Type B pancreatic cell (in vitro differentiated cells): ENCODE data around the gene THADA. TPM values are rescaled to one million over a fixed set of nuclear protein-coding genes. Genes with fewer than 3 reads are reported as not detected.
"Not testable (repeated sequence)": the region's sequence is repeated elsewhere in the genome, so short reads cannot be mapped to it uniquely, and the experiment has no call there.

Source experiments
- DNase-seq: peaks from one replicate; pipeline ENCODE4 v3.0.0; 2021; ENCODE audit warnings: mixed read lengths; ENCODE audit not compliant: unreplicated experiment; ENCODE audit errors: extremely low spot score
- H3K27ac Mint-ChIP-seq: 2 replicates; pipeline ENCODE4 v1.8.0; 2021; ENCODE audit warnings: mild to moderate bottlenecking, mixed read lengths
- H3K27me3 Mint-ChIP-seq: 2 replicates; pipeline ENCODE4 v1.8.0; 2021; ENCODE audit warnings: mixed read lengths
- H3K36me3 Mint-ChIP-seq: 2 replicates; pipeline ENCODE4 v1.8.0; 2021; ENCODE audit warnings: mixed read lengths
- H3K4me1 Mint-ChIP-seq: one replicate; pipeline ENCODE4 v1.8.0; 2021; ENCODE audit warnings: mixed read lengths; ENCODE audit not compliant: unreplicated experiment
- H3K4me3 Mint-ChIP-seq: 2 replicates; pipeline ENCODE4 v1.8.0; 2021; ENCODE audit warnings: mild to moderate bottlenecking, mixed read lengths
- H3K9me3 Mint-ChIP-seq: 2 replicates; pipeline ENCODE4 v1.8.0; 2021; ENCODE audit warnings: mixed read lengths
- CTCF ChIP-seq: fragments of 200-600 bp; sonication (generic); conservative IDR thresholded peaks from 2 replicates; pipeline ENCODE4 v1.5.0; 2021; ENCODE audit warnings: antibody characterized with exemption, mild to moderate bottlenecking
- total RNA-seq: library from RNA; stranded (reverse); gene quantifications from 2 replicates; pipeline ENCODE4 v1.2.1, GENCODE V29; 2021; ENCODE audit warnings: low replicate concordance

THADA gene
- total RNA-seq, 1 donor from 2014 or later, result 35.6 TPM

- no peak for TF ChIP-seq CTCF
- Mint-ChIP-seq H3K27me3 (no peaks in the 10 kb centered on the region), H3K9me3 (peaks cover 17% of the 10 kb centered on the region), H3K27ac (no peak overlapping the region), H3K4me3 (no peak overlapping the region), H3K4me1 (peaks cover 9% of the 10 kb centered on the region), H3K36me3 (peaks cover 67% of the 10 kb centered on the region)
- DNase-seq, result no peak
Observed at GRCh38 chr2:43288417-43289305, 307.2 kb downstream of the THADA start.

GRCh38 chr2:43285987-43286386, 309.9 kb downstream of the THADA start:
- TF ChIP-seq CTCF, result no peak
- peaks cover 73% of the 10 kb centered on the region for H3K36me3 Mint-ChIP-seq
- H3K27ac Mint-ChIP-seq, result no peak overlapping the region
- no peaks in the 10 kb centered on the region for H3K4me1 Mint-ChIP-seq
- H3K27me3 Mint-ChIP-seq, result no peaks in the 10 kb centered on the region
- H3K9me3 Mint-ChIP-seq, result peaks cover 15% of the 10 kb centered on the region
- DNase-seq, result no peak
- H3K4me3 Mint-ChIP-seq, result no peak overlapping the region

GRCh38 chr2:43284967-43285366, 310.9 kb downstream of the THADA start:
- Mint-ChIP-seq H3K9me3 (peaks cover 15% of the 10 kb centered on the region), H3K4me3 (no peak overlapping the region), H3K4me1 (no peaks in the 10 kb centered on the region), H3K36me3 (peaks cover 72% of the 10 kb centered on the region), H3K27ac (no peak overlapping the region), H3K27me3 (no peaks in the 10 kb centered on the region)
- DNase-seq, result no peak
- TF ChIP-seq CTCF, result no peak

GRCh38 chr2:43284347-43284746, 311.5 kb downstream of the THADA start:
- not testable (repeated sequence) for H3K27ac Mint-ChIP-seq, DNase-seq, H3K4me3 Mint-ChIP-seq, H3K4me1 Mint-ChIP-seq, H3K27me3 Mint-ChIP-seq
- Mint-ChIP-seq H3K9me3 (peaks cover 15% of the 10 kb centered on the region), H3K36me3 (peaks cover 75% of the 10 kb centered on the region)

- H3K4me1 Mint-ChIP-seq, result peaks cover 29% of the 10 kb centered on the region
- peaks cover 6% of the 10 kb centered on the region for H3K9me3 Mint-ChIP-seq
- H3K4me3 Mint-ChIP-seq, result no peak overlapping the region
- no peak for TF ChIP-seq CTCF
- H3K27me3 Mint-ChIP-seq, result no peaks in the 10 kb centered on the region
- peaks cover 52% of the 10 kb centered on the region for H3K36me3 Mint-ChIP-seq
- DNase-seq, result no peak
- no peak overlapping the region for H3K27ac Mint-ChIP-seq
Observed at GRCh38 chr2:43280994-43281393, 314.8 kb downstream of the THADA start.

GRCh38 chr2:43279317-43279840, 316.5 kb downstream of the THADA start:
- H3K9me3 Mint-ChIP-seq, result no peaks in the 10 kb centered on the region
- no peak overlapping the region for H3K4me3 Mint-ChIP-seq
- no peak for DNase-seq
- H3K27ac Mint-ChIP-seq, result no peak overlapping the region
- TF ChIP-seq CTCF, result no peak
- H3K27me3 Mint-ChIP-seq, result no peaks in the 10 kb centered on the region
- H3K36me3 Mint-ChIP-seq, result peaks cover 38% of the 10 kb centered on the region
- H3K4me1 Mint-ChIP-seq, result peaks cover 36% of the 10 kb centered on the region
